ENCODE results near the gene SELENON. TPM values are rescaled to one million over a fixed set of nuclear protein-coding genes. Genes with fewer than 3 reads are reported as not detected.

SELENON gene
- total RNA-seq, 6 experiments from 2014 or later = 48.1 to 64.5 (median 58.8) TPM

DNA sequence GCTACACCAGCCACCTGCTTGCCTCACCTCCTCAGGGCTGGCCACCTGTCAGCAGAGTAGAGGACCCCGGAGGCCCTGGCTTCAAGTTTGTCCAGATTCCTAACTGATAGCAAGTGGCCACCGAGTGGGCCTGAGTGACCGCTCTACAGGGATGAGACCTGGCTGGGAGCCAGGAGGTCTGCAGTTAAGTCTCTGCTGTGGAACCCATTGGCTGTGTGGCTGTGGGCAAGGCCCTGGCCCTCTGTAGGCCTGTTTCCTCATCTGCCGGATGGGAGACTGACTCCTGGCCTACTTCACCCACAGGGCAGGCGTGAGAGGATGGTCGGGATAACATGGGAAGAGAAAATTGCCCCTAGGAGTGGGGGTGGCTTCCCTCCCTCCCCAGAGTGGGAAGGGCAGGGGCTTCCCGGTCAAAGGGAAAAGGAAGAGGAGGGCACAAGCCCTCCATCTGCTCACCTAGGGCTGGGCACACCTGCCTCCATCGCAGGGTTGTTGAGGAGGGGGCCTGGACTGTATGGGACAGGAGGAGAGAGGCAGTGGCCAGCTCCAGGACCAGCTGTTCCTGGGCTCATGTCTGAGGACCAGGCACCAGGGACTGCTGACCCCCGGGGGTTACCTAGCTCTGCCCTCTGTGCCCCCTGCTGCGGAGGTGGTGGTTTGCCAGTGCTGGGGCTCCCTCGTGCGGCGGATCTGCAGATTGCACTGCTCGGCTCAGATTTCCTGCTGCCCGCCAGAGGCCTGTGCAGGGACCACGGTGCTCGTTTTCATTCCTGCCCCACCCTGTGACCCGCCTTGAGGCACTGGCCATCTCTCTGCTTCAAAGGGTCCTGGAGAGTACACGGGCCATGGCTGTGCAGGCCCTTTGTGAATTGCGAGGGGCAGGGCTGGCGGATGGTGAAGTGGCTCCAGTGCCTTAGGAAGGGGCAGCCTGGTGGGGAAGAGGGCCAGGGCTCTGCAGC, 10.6 kb downstream of the SELENON start:
- TF ChIP-seq, protein P1, sequence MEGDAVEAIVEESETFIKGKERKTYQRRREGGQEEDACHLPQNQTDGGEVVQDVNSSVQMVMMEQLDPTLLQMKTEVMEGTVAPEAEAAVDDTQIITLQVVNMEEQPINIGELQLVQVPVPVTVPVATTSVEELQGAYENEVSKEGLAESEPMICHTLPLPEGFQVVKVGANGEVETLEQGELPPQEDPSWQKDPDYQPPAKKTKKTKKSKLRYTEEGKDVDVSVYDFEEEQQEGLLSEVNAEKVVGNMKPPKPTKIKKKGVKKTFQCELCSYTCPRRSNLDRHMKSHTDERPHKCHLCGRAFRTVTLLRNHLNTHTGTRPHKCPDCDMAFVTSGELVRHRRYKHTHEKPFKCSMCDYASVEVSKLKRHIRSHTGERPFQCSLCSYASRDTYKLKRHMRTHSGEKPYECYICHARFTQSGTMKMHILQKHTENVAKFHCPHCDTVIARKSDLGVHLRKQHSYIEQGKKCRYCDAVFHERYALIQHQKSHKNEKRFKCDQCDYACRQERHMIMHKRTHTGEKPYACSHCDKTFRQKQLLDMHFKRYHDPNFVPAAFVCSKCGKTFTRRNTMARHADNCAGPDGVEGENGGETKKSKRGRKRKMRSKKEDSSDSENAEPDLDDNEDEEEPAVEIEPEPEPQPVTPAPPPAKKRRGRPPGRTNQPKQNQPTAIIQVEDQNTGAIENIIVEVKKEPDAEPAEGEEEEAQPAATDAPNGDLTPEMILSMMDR (IDR thresholded peaks at IDR 0.05) = peak; percentile 95
- no peaks in the 10 kb centered on the region for H3K9me3 Mint-ChIP-seq
- no peak overlapping the region for H3K4me3 Mint-ChIP-seq
- H3K4me1 Mint-ChIP-seq (ENCODE audit: low read depth) = peaks cover 6% of the 10 kb centered on the region
- peaks cover 2% of the 10 kb centered on the region for H3K27me3 Mint-ChIP-seq (ENCODE audit: insufficient read depth)
- peak; percentile 26 for DNase-seq
- H3K27ac Mint-ChIP-seq = no peak overlapping the region
- no peaks in the 10 kb centered on the region; the same call in 1 of the 2 replicates for H3K36me3 Mint-ChIP-seq (ENCODE audit: low read depth)

DNA sequence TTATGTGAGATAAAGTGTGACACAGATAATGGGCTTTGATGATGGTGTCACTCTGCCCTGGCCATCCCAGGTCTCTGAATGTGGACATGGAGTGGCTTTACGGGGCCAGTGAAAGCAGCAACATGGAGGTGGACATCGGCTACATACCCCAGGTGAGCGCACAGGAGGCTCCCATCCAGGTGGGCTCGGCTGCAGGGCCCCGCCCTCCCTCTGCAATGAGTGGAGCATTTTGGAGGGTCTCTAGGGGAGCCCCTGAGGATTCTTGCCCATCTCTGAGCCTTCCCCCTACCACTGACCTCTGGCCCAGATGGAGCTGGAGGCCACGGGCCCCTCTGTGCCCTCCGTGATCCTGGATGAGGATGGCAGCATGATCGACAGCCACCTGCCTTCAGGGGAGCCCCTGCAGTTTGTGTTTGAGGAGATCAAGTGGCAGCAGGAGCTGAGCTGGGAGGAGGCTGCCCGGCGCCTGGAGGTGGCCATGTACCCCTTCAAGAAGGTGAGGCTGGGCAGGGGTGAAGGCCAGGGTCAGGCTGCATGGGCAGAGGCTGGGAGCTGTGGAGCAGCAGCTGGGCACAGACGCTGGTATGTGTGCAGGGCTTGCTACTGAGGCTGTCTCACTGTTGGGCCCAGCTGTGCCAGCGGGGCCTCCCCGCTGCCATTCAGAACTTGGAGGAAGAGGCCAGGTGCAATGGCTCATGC, 11.5 kb downstream of the SELENON start:
- Mint-ChIP-seq H3K9me3 (no peaks in the 10 kb centered on the region), H3K4me3 (no peak overlapping the region), H3K4me1 (ENCODE audit: low read depth) (no peaks in the 10 kb centered on the region; the same call in 1 of the 2 replicates), H3K36me3 (ENCODE audit: low read depth) (no peaks in the 10 kb centered on the region), H3K27me3 (ENCODE audit: insufficient read depth) (peaks cover 2% of the 10 kb centered on the region), H3K27ac (no peak overlapping the region)
- TF ChIP-seq, protein P1 (IDR thresholded peaks at IDR 0.05) = no peak
- DNase-seq = no peak

DNA sequence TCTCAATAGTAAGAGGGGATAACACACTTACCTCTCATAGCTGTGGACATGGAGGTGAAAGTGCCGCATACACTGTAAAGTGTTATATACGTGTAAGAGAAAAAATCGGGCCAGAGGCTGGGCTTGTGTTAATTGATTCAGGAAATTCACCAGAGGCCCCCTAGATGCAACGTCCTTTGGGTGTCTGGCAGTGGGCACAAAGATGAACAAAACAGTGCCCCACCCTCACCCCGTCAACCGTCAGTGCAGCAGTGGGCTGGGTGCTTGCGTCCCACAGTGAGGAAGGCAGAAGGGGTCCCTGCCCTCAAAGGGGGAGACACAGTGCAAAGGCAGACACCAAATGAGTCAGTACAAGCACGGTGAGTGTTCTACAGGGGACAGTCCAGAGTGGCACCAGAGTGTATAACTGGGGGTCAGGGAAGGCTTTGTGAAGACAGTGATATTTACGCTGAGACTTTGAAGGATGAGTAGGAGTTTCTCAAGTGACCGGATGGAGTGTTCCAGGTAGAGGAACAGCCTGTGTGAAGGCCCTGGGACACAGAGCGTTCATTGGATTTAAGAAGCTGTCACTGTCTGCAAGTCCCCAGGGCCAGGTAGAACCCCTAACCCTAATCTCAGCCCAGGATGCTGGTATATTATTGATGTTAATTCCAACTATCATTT, 13.2 kb downstream of the SELENON start:
- peaks cover 2% of the 10 kb centered on the region for H3K27me3 Mint-ChIP-seq (ENCODE audit: insufficient read depth)
- H3K36me3 Mint-ChIP-seq (ENCODE audit: low read depth) = no peaks in the 10 kb centered on the region
- no peak overlapping the region for H3K27ac Mint-ChIP-seq
- H3K4me1 Mint-ChIP-seq (ENCODE audit: low read depth) = peaks cover 10% of the 10 kb centered on the region
- TF ChIP-seq, protein P1 (IDR thresholded peaks at IDR 0.05) = no peak
- DNase-seq = no peak
- no peak overlapping the region; the same call in 1 of the 2 replicates for H3K4me3 Mint-ChIP-seq
- H3K9me3 Mint-ChIP-seq = no peaks in the 10 kb centered on the region

DNA sequence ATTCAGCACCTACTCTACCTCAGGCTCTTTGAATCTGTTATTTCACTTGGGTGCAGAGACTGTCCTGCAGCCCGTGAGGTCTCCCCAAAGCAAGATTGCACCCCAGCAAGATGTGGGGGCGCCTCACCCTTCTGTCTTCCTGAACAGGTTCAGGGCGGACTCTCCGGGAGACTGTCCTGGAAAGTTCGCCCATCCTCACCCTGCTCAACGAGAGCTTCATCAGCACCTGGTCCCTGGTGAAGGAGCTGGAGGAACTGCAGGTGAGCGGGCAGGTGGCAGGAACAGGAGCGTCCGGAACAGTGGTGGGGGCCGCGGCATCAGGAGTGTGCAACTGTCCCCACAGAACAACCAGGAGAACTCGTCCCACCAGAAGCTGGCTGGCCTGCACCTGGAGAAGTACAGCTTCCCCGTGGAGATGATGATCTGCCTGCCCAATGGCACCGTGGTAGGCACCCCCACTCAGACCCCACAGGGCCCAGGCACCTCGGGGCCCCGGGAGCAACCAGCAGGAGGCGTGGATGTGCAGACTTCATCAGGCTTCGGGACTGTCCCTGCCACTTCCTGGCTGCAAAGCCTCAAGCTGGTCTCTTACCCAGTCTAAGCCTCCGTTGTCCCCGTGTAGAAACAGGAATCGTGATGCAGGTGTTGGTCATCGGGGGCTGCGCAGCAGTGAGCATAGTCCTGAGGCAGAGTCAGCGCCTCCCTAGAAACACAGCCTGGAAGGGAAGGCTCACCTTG, 13.9 kb downstream of the SELENON start:
- Mint-ChIP-seq H3K27me3 (ENCODE audit: insufficient read depth) (peaks cover 2% of the 10 kb centered on the region), H3K27ac (no peak overlapping the region), H3K9me3 (no peaks in the 10 kb centered on the region), H3K36me3 (ENCODE audit: low read depth) (no peaks in the 10 kb centered on the region), H3K4me1 (ENCODE audit: low read depth) (peaks cover 17% of the 10 kb centered on the region), H3K4me3 (no peak overlapping the region)
- TF ChIP-seq, protein P1 (IDR thresholded peaks at IDR 0.05) = peak; percentile 30; the same call in 1 of the 2 replicates
- no peak for DNase-seq

Measured in HFFc6 (cell line).